Suprapubic skin (tissue), 4 donors: ENCODE measurements around the gene SMG1.
"Not testable (repeated sequence)": the region's sequence is repeated elsewhere in the genome, so short reads cannot be mapped to it uniquely, and the experiment has no call there.

Source experiments
- CTCF ChIP-seq, 2 donors: fragments of 200-600 bp in 1 of 2; fragments of 450-650 bp in 1 of 2; sonication (generic) in 1 of 2; IDR thresholded peaks; one replicate each; pipeline ENCODE4 v1.5.1; 2016 to 2019; ENCODE audit warnings: antibody characterized with exemption in 2 of 2, mild to moderate bottlenecking in 1 of 2, moderate library complexity in 1 of 2
- POLR2A ChIP-seq, 2 donors: fragments of 450-650 bp; IDR thresholded peaks; one replicate each; pipeline ENCODE4 v1.6.1; 2017; ENCODE audit warnings: antibody characterized with exemption in 2 of 2, mild to moderate bottlenecking in 2 of 2, moderate library complexity in 2 of 2
- POLR2AphosphoS5 ChIP-seq, 3 donors: sonication (generic); formaldehyde crosslinking; IDR thresholded peaks; one replicate each; pipeline ENCODE4 v1.6.1; 2017; ENCODE audit warnings: antibody characterized with exemption in 3 of 3

- TF ChIP-seq CTCF, POLR2A, POLR2AphosphoS5 (IDR thresholded peaks at IDR 0.05): not testable (repeated sequence)
Observed at GRCh38 chr16:18770336-18770962, 155.8 kb downstream of the SMG1 start.
